Spleen (tissue), 11 donors: ENCODE results near the gene SLC29A3. TPM values are rescaled to one million over a fixed set of nuclear protein-coding genes. Genes with fewer than 3 reads are reported as not detected.
A peak's percentile ranks its signal among the peaks of the same experiment; 100 is the strongest.

Source experiments
- DNase-seq: peaks from one replicate; pipeline ENCODE4 v3.0.0-alpha.2; 2020
- H3K27ac ChIP-seq, 8 donors: fragments of 200-600 bp; sonication (generic) in 7 of 8; 1 replicate in 4 of 8; 2 replicates in 4 of 8; pipeline versions ENCODE4 v1.5.0 to v1.8.0; 2016 to 2021; ENCODE audit warnings: inconsistent platforms in 4 of 8, mild to moderate bottlenecking in 4 of 8, moderate library complexity in 1 of 8
- H3K27me3 ChIP-seq, 7 donors: fragments of 200-600 bp; sonication (generic) in 6 of 7; replicated peaks in 1 of 7; 1 replicate in 4 of 7; 2 replicates in 3 of 7; pipeline versions ENCODE4 v1.5.0 to v1.8.0; 2016 to 2021; ENCODE audit warnings: inconsistent platforms in 3 of 7, mild to moderate bottlenecking in 1 of 7
- H3K36me3 ChIP-seq, 6 donors: fragments of 200-600 bp; sonication (generic) in 5 of 6; 1 replicate in 4 of 6; 2 replicates in 2 of 6; pipeline versions ENCODE4 v1.5.0 to v1.8.0; 2016 to 2021; ENCODE audit warnings: inconsistent platforms in 2 of 6
- H3K4me1 ChIP-seq, 6 donors: fragments of 200-600 bp; sonication (generic) in 5 of 6; 1 replicate in 3 of 6; 2 replicates in 3 of 6; pipeline versions ENCODE4 v1.5.0 to v1.8.0; 2016 to 2021; ENCODE audit warnings: inconsistent platforms in 3 of 6
- H3K4me3 ChIP-seq, 8 donors: fragments of 200-600 bp; sonication (generic) in 7 of 8; 1 replicate in 4 of 8; 2 replicates in 4 of 8; pipeline versions ENCODE4 v1.5.0 to v1.8.0; 2016 to 2021; ENCODE audit warnings: inconsistent platforms in 4 of 8, mild to moderate bottlenecking in 4 of 8, moderate library complexity in 2 of 8
- H3K9me3 ChIP-seq, 8 donors: fragments of 200-600 bp; sonication (generic) in 7 of 8; 1 replicate in 4 of 8; 2 replicates in 4 of 8; pipeline versions ENCODE4 v1.5.0 to v1.8.0; 2016 to 2021; ENCODE audit warnings: inconsistent platforms in 4 of 8
- CTCF ChIP-seq, 11 experiments: fragments of 200-600 bp in 7 of 11; fragments of 450-650 bp in 4 of 11; sonication (generic) in 4 of 11; IDR thresholded peaks in 8 of 11; conservative IDR thresholded peaks in 3 of 11; 1 replicate in 7 of 11; 2 replicates in 4 of 11; pipeline versions ENCODE4 v1.4.0 to v1.8.0; 2016 to 2021; ENCODE audit warnings: antibody characterized with exemption in 11 of 11, inconsistent platforms in 4 of 11, mild to moderate bottlenecking in 1 of 11
- POLR2A ChIP-seq, 3 donors: fragments of 450-650 bp; IDR thresholded peaks; one replicate each; pipeline ENCODE4 v1.5.1; 2017; ENCODE audit warnings: antibody characterized with exemption in 3 of 3, mild to moderate bottlenecking in 1 of 3
- POLR2AphosphoS5 ChIP-seq, 3 donors: sonication (generic); formaldehyde crosslinking; IDR thresholded peaks; one replicate each; pipeline ENCODE4 v1.5.1; 2017; ENCODE audit warnings: antibody characterized with exemption in 3 of 3
- WGBS, 5 donors: extraction: QIAGEN DNeasy Blood & Tissue Kit in 3 of 5; methylation state at CpG; one replicate each; pipeline versions ENCODE4 v1.1.5 to v1.1.7; 2013 to 2018; 5-methylcytosine and 5-hydroxymethylcytosine counted together
- intact Hi-C: fragments of 100-400 bp; cut with DNase I; formaldehyde crosslinking; loops from one replicate; pipeline ENCODE4 v1.15.0; 2023; ENCODE audit warnings: low total_unique reads
- polyA plus RNA-seq, 3 donors: library from polyadenylated mRNA; stranded (reverse); fragments of 200-250 nt; gene quantifications; one replicate each; pipeline ENCODE4 v1.2.1, GENCODE V29; 2013
- total RNA-seq, 7 donors: library from RNA; depleted of rRNA in 3 of 7; stranded (reverse); fragments of >200 nt in 3 of 7; fragmentation: NEBNext Ultra II Directional in 4 of 7; extraction: Animal tissue kit (Norgen Biotek cat#: 25700) in 4 of 7; gene quantifications; one replicate each; pipeline versions ENCODE4 v1.1.0 to v1.2.1, GENCODE V29; 2016 to 2021
- donor health status: healthy with polysubstance abuse.
- donor health status: DM: no; HTN: no; CAD: no; lungs with moderate emphysema.
- donor health status: DM: no; HTN: no; CAD: no.
- donor health status: Bipolar disorder and iron deficiency.
- donor health status: healthy.
- donor health status: DM: no; HTN: no; CAD: no.
- donor health status: DM: yes; HTN: yes; CAD: no.

The SLC29A3 gene
- total and polyA plus RNA-seq, 10 donors, result 3.3 to 15.6 (median 7.7) TPM

- intact Hi-C loops, result no loop called here
- TF ChIP-seq CTCF (IDR thresholded peaks at IDR 0.05 in 8 of 11, conservative IDR thresholded peaks at IDR 0.05 in 3 of 11) (no peak), POLR2A (IDR thresholded peaks at IDR 0.05) (no peak), POLR2AphosphoS5 (IDR thresholded peaks at IDR 0.05) (no peak)
- H3K27ac ChIP-seq, result no peak overlapping the region
- H3K27me3 ChIP-seq, result peaks cover 0 to 46% (median 0%) of the 10 kb centered on the region in 7 donors
- WGBS, 5 donors, result 86 to 96% (median 86%) methylated on average over 9 to 12 of the region's 12 CpGs
- H3K4me3 ChIP-seq, result no peak overlapping the region
- DNase-seq, result no peak
- H3K4me1 ChIP-seq, result peaks cover 0 to 13% (median 2%) of the 10 kb centered on the region in 6 donors
- peaks cover 0 to 34% (median 0%) of the 10 kb centered on the region in 6 donors for H3K36me3 ChIP-seq
- no peaks in the 10 kb centered on the region for H3K9me3 ChIP-seq
These were observed 17.6 kb upstream of the SLC29A3 start for GRCh38 chr10:71301371-71301916.

GRCh38 chr10:71302451-71302850 lies 16.6 kb upstream of the SLC29A3 start:
- intact Hi-C loops, result no loop called here
- 55 to 87% (median 73%) methylated on average over 4 of the region's 4 CpGs for WGBS, 5 donors
- DNase-seq, result no peak
- no peaks in the 10 kb centered on the region for H3K9me3 ChIP-seq
- H3K27me3 ChIP-seq, result peaks cover 0 to 46% (median 0%) of the 10 kb centered on the region in 7 donors
- H3K4me3 ChIP-seq, result no peak overlapping the region
- no peak overlapping the region for H3K27ac ChIP-seq
- TF ChIP-seq POLR2A (IDR thresholded peaks at IDR 0.05), result no peak
- H3K4me1 ChIP-seq, result peaks cover 0 to 13% (median 2%) of the 10 kb centered on the region in 6 donors
- H3K36me3 ChIP-seq, result peaks cover 0 to 24% (median 0%) of the 10 kb centered on the region in 6 donors

- H3K4me1 ChIP-seq, result peaks cover 0 to 13% (median 2%) of the 10 kb centered on the region in 6 donors
- H3K27ac ChIP-seq, result no peak overlapping the region
- H3K4me3 ChIP-seq, result no peak overlapping the region
- TF ChIP-seq POLR2AphosphoS5 (IDR thresholded peaks at IDR 0.05) (no peak), CTCF (IDR thresholded peaks at IDR 0.05 in 8 of 11, conservative IDR thresholded peaks at IDR 0.05 in 3 of 11) (peak in 8 of 11 experiments; percentile 15 to 60 (median 49)), POLR2A (IDR thresholded peaks at IDR 0.05) (no peak)
- H3K9me3 ChIP-seq, result no peaks in the 10 kb centered on the region
- no peak for DNase-seq
- peaks cover 0 to 46% (median 0%) of the 10 kb centered on the region in 7 donors for H3K27me3 ChIP-seq
- peaks cover 0 to 18% (median 0%) of the 10 kb centered on the region in 6 donors for H3K36me3 ChIP-seq
- 50 to 65% (median 56%) methylated on average over 7 to 8 of the region's 8 CpGs for WGBS, 5 donors
- intact Hi-C loops, result no loop called here
These were observed 16.0 kb upstream of the SLC29A3 start for GRCh38 chr10:71302874-71303568.

GRCh38 chr10:71303569-71303907 lies 15.5 kb upstream of the SLC29A3 start:
- intact Hi-C loops, result no loop called here
- no peak for TF ChIP-seq POLR2AphosphoS5 (IDR thresholded peaks at IDR 0.05)
- TF ChIP-seq POLR2A (IDR thresholded peaks at IDR 0.05), result no peak
- no peak for TF ChIP-seq CTCF (IDR thresholded peaks at IDR 0.05 in 8 of 11, conservative IDR thresholded peaks at IDR 0.05 in 3 of 11)
- WGBS, 5 donors, result 0 to 83% (median 45%) methylated on average over 1 of the region's 1 CpG

More at GRCh38 chr10:71303569-71303907, 15.5 kb upstream of the SLC29A3 start:
- H3K27me3 ChIP-seq, result peaks cover 0 to 46% (median 0%) of the 10 kb centered on the region in 7 donors
- DNase-seq, result no peak
- H3K9me3 ChIP-seq, result no peaks in the 10 kb centered on the region
- H3K4me1 ChIP-seq, result peaks cover 0 to 13% (median 2%) of the 10 kb centered on the region in 6 donors
- H3K36me3 ChIP-seq, result peaks cover 0 to 14% (median 0%) of the 10 kb centered on the region in 6 donors
- no peak overlapping the region for H3K4me3 ChIP-seq
- H3K27ac ChIP-seq, result no peak overlapping the region
